ENCODE measurements around the gene ASCL1.

The ASCL1 gene

DNA sequence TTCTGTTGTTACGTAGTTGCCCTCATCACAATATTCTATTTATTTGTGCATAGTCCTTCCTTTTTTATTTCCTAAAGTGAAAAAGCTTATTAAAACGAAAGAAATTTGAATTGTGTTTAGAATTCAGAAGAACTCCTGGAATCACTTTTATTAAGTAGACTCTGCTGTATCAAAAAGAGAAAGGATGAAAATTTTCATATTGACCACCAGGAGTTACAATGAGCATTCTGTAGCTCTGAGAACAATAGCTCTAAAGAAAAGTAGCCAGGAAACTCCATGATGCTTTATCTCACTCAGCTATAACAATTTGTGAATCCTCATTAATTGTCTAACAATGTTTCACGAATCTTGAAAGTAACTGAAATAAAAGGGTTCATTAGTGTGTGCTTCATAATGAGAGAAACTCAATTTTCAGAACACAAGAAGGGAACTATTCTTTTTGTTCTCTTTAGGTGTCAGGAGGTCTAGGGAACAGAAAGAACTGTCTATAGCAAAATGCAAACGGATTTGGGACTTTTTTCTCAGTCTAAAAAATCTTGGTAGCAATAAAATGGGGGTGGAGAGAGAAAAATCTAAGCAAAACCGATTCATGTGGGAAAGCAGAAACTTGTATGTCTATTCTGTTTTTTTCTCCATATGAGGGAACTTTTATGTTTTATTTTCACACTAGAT is 19.3 kb downstream of the ASCL1 start:
- 0 out of 2 replicates have a peak, but pooled peaks have one; percentile 5 for TF ChIP-seq CTCF (IDR thresholded peaks at IDR 0.05; ENCODE audit: borderline replicate concordance, insufficient read depth, low read depth, low read length)
- no peak overlapping the region for H3K4me3 ChIP-seq (ENCODE audit: low read depth, low read length)

DNA sequence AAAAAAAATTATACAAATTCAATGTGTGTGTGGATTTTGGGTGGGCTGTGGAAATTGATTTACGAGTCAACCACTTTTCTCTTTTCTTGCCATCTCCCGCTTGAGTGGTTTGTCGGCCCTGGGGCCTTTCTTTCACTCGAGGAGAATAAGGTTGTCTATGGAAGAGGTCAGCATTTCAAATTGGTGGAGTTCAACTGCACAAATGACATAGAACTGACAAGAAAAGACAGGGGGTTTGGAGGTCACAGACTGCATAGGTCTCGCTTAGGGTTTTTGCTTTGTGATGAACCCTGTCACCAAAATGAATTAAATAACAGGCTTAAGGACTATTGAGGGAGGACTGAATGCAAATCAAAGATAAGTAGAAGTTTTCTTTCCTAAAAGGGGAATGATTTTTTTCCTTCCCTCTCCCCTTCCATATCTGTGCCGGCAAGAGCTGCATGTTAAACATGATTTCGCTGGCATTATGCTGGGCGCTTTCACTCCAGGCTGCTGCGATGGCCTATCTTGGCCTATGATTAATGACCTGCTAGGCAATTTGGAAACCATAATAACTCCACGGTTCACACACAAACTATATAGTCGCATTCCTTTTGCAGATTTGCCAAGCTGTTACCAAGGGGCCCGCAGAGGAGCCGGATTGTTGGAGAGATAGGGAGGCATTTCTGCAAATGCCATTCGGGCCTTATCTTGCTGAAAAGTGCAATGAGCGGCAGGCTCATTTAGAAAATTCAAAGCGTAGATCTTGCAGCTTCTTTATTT is 20.7 kb downstream of the ASCL1 start:
- TF ChIP-seq CTCF (IDR thresholded peaks at IDR 0.05; ENCODE audit: borderline replicate concordance, insufficient read depth, low read depth, low read length) = no peak

DNA sequence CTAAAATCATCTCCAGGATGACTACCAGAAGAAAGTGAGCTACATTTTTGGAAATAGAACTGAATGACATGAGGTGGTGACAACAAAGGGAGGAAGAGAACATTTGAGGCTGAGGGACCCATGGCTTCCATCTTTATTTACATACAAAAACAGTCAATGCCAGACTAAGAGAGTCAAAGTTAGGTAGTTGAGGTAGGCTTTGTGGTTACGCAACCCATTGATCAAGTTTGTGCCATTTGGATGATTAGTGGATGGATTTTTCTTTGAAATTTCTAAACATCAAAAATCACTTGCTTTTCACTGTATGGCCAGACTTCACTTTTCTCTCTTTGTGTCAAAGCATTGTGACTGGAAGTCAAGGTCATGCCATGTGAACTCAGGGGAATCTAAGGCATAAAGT is 22.9 kb downstream of the ASCL1 start:
- TF ChIP-seq CTCF (IDR thresholded peaks at IDR 0.05; ENCODE audit: borderline replicate concordance, insufficient read depth, low read depth, low read length) = no peak
- no peak overlapping the region for H3K4me3 ChIP-seq (ENCODE audit: low read depth, low read length)

More for the DNA sequence above, 20.7 kb downstream of the ASCL1 start:
- no peak overlapping the region for H3K4me3 ChIP-seq (ENCODE audit: low read depth, low read length)

DNA sequence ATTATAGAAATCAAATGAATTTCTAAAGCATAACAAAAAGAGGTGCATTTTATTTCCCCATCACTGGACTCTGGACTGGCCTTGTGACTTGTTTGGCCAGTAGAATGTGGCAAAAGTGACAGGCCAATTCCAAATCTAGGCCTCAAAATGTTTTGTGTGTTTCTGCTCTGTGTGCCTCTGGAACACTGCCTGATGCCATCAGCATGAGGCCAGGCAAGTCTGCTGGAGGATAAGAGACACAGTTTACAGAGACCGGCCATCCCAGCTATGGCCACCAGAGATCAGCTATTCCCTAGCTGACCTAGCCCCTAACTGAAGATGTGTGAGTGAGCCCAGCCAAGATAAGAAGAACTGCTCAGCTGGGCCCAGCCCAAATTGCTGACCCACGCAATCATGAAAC is 32.9 kb downstream of the ASCL1 start:
- no peak for TF ChIP-seq CTCF (IDR thresholded peaks at IDR 0.05; ENCODE audit: borderline replicate concordance, insufficient read depth, low read depth, low read length)
- no peak overlapping the region for H3K4me3 ChIP-seq (ENCODE audit: low read depth, low read length)

GRCh38 chr12:102992297-102992696 is 34.8 kb downstream of the ASCL1 start:
- no peak for TF ChIP-seq CTCF (IDR thresholded peaks at IDR 0.05; ENCODE audit: borderline replicate concordance, insufficient read depth, low read depth, low read length)

DNA sequence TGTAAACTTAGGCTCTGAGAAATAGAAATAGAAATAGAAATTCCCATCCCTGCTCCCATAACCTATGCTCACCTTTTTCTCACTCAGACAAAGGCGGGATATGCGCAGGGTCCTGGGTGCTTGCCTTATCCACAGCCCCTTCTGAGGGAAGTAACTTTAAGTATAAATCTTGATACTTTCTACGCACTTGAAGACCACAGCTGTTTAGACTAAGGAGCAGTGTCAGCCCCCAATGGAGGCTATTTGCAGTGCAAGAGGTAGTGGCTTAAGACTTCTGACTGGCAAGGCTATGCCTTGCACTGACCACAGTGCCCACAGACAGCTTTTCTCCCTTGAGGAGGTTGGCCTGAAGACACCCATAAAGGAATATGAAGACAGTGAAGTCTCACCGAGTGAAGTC is 35.2 kb downstream of the ASCL1 start:
- H3K4me3 ChIP-seq (ENCODE audit: low read depth, low read length) = no peak overlapping the region
- TF ChIP-seq CTCF (IDR thresholded peaks at IDR 0.05; ENCODE audit: borderline replicate concordance, insufficient read depth, low read depth, low read length) = no peak

More at GRCh38 chr12:102992297-102992696, 34.8 kb downstream of the ASCL1 start:
- H3K4me3 ChIP-seq (ENCODE audit: low read depth, low read length) = no peak overlapping the region

DNA sequence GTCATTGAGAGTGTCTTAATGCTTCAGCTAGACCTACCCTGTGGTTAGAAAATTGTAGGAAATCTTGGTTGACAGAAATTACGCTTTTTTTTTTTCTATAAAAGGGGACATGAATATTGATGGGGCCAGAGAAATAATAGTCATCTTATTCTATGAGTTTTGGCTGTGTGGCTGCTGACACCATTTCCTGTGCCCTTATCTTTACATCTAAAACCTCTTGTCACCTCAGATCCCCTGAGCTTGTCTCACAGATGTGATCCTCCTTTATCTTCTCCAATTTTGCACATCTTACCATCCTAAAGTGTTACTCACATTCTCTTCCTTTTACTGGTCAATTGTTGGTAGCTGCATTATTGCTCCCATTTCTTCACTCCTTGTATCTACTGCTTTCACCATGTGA is 36.1 kb downstream of the ASCL1 start:
- no peak overlapping the region for H3K4me3 ChIP-seq (ENCODE audit: low read depth, low read length)
- no peak for TF ChIP-seq CTCF (IDR thresholded peaks at IDR 0.05; ENCODE audit: borderline replicate concordance, insufficient read depth, low read depth, low read length)
